ENCODE data around the gene FAM210B. TPM values are rescaled to one million over a fixed set of nuclear protein-coding genes. Genes with fewer than 3 reads are reported as not detected.

The FAM210B gene
- total and polyA plus RNA-seq, 2 of the 8 experiments (the other 6 are each of a cell fraction or from before 2014, with no cell fraction given): 9.4 to 15.0 TPM

DNA sequence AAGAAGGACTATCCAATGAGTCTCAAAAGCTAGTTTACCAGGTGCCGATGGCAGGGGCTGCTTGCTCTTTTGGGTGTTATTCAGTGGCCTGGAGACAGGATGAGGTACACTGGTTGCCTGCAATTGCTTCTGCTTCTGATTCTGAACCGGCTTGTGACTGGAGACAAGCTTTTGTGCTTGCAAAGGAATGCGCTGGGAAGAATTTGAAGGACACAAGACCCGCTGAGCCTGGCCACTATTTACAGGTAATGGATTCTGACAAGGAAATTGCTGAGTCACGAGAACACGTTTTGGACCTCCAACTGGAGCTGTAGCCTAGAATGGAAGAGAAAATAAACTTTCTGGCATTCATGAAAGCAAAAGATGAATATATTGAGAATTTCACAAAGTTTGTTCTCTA lies 27.4 kb downstream of the FAM210B start:
- Histone ChIP-seq H3K14ac (ENCODE audit: insufficient read length) (no peak overlapping the region), H3K23ac (ENCODE audit: insufficient read length) (no peak overlapping the region), H4K5ac (ENCODE audit: insufficient read length, low read depth, low read length) (no peak overlapping the region), H3K9me3 (ENCODE audit: insufficient read depth in 2 of 2, low read depth in 1 of 2, low read length in 1 of 2) (no peaks in the 10 kb centered on the region), H2BK20ac (ENCODE audit: low read length) (no peak overlapping the region), H3K36me3 (ENCODE audit: control insufficient read depth in 2 of 4, insufficient read depth in 4 of 4, low read length in 3 of 4) (peaks cover 16 to 67% (median 54%) of the 10 kb centered on the region in 4 experiments), H3K56ac (replicated peaks; ENCODE audit: insufficient read length, low read depth, low read length) (no peak overlapping the region), H3K4ac (replicated peaks; ENCODE audit: insufficient read length, low read depth, low read length) (no peak overlapping the region), H2BK15ac (ENCODE audit: low read length) (no peak overlapping the region), H3K79me2 (ENCODE audit: control insufficient read depth in 1 of 2, insufficient read depth in 2 of 2, low read length in 2 of 2) (peaks cover 11 to 74% of the 10 kb centered on the region in 2 experiments), H4K8ac (ENCODE audit: extremely low read depth, insufficient read depth, low read length) (no peak overlapping the region), H3K79me1 (ENCODE audit: low read depth, low read length) (peaks cover 13% of the 10 kb centered on the region), H4K91ac (replicated peaks; ENCODE audit: insufficient read length, low read length) (no peak overlapping the region), H4K20me1 (replicated peaks in 1 of 2; ENCODE audit: control insufficient read depth in 1 of 2, insufficient read depth in 2 of 2, low read length in 2 of 2) (peaks cover 5 to 18% of the 10 kb centered on the region in 2 experiments), H3K4me1 (replicated peaks in 1 of 4; ENCODE audit: control insufficient read depth in 3 of 4, insufficient read depth in 4 of 4, low read length in 3 of 4) (no peaks in the 10 kb centered on the region; a peak in 2 of 7 replicates), H2AK5ac (ENCODE audit: low read depth, low read length) (no peak overlapping the region), H2BK12ac (ENCODE audit: low read depth, low read length) (no peak overlapping the region), H3K27ac (ENCODE audit: low read depth, low read length) (no peak overlapping the region), H3K4me3 (ENCODE audit: extremely low read depth in 1 of 4, insufficient read depth in 2 of 4, low read depth in 3 of 4, low read length in 4 of 4) (no peak overlapping the region), H3K23me2 (ENCODE audit: low read depth, low read length) (peaks cover 3% of the 10 kb centered on the region), H3K18ac (ENCODE audit: extremely low read depth, low read length) (no peak overlapping the region), H2AFZ (ENCODE audit: low read length) (no peak overlapping the region), H3K9ac (replicated peaks in 1 of 4; ENCODE audit: extremely low read depth in 1 of 4, low read depth in 3 of 4, low read length in 3 of 4) (no peak overlapping the region), H3K4me2 (ENCODE audit: insufficient read depth in 1 of 2, low read depth in 2 of 2, low read length in 2 of 2) (no peak overlapping the region), H2BK5ac (ENCODE audit: low read depth, low read length) (no peak overlapping the region), H2BK120ac (replicated peaks; ENCODE audit: low read depth, low read length) (no peak overlapping the region), H3K27me3 (replicated peaks in 1 of 4; ENCODE audit: control insufficient read depth in 3 of 4, extremely low read depth in 1 of 4, insufficient read depth in 3 of 4, low read length in 3 of 4) (no peaks in the 10 kb centered on the region)
- FAIRE-seq: no peak
- CTCF ChIA-PET (ENCODE audit: partially characterized antibody): interaction anchor here (0.7 kb wide), 1 partner anchor 129 kb away, joined by 3 read pairs; no protein-coding TSS in a partner anchor
- POLR2A ChIA-PET (ENCODE audit: partially characterized antibody): interaction anchor here (0.7 to 2.5 kb wide), 3 partner anchors 9 to 14 kb away, joined by 3 to 11 read pairs (median 4); no protein-coding TSS in a partner anchor
- 91% methylated on average over 6 of the region's 6 CpGs; no CpG with 5 or more reads in 1 of the 2 experiments for WGBS, 2 experiments (ENCODE audit: extremely low coverage in 1 of 2, insufficient coverage in 1 of 2, insufficient read length in 1 of 2, insufficient replicate concordance in 2 of 2, low coverage in 1 of 2, low lambda C conversion rate in 2 of 2, missing lambda C conversion rate in 1 of 2)
- no peak for DNase-seq (ENCODE audit: low read depth in 1 of 2, low spot score in 2 of 2)
- TF ChIP-seq YY1 (IDR thresholded peaks at IDR 0.05; ENCODE audit: low read depth, low read length) (no peak), SIN3A (conservative IDR thresholded peaks at IDR 0.05 in 1 of 2, IDR thresholded peaks at IDR 0.05 in 1 of 2; ENCODE audit: low read depth in 1 of 2, low read length in 2 of 2) (no peak), CBX8 (IDR thresholded peaks at IDR 0.05; ENCODE audit: borderline replicate concordance, low read depth, low read length) (no peak), TAF7 (optimal IDR thresholded peaks at IDR 0.05; ENCODE audit: borderline replicate concordance, low read depth, low read length) (no peak), FOSL1 (IDR thresholded peaks at IDR 0.05; ENCODE audit: insufficient read depth, low read depth, low read length) (no peak), POLR2A (IDR thresholded peaks at IDR 0.05; ENCODE audit: control extremely low read depth in 1 of 2, low read depth in 2 of 2, low read length in 2 of 2) (no peak), CTBP2 (IDR thresholded peaks at IDR 0.05; ENCODE audit: borderline replicate concordance, insufficient read depth, insufficient read length, low read length) (no peak), NANOG (IDR thresholded peaks at IDR 0.05; ENCODE audit: insufficient read depth, low read depth, low read length, poor library complexity, severe bottlenecking) (no peak), TAF1 (IDR thresholded peaks at IDR 0.05; ENCODE audit: low read depth, low read length) (no peak), ZNF274 (IDR thresholded peaks at IDR 0.05; ENCODE audit: borderline replicate concordance, extremely low read depth, low read length) (no peak), RAD21 (IDR thresholded peaks at IDR 0.05 in 1 of 2, conservative IDR thresholded peaks at IDR 0.05 in 1 of 2; ENCODE audit: low read depth in 2 of 2, low read length in 2 of 2) (no peak), MAFK (IDR thresholded peaks at IDR 0.05; ENCODE audit: low read depth, low read length) (no peak), RBBP5 (IDR thresholded peaks at IDR 0.05; ENCODE audit: borderline replicate concordance, low read depth, low read length) (no peak), SIRT6 (IDR thresholded peaks at IDR 0.05; ENCODE audit: low read length) (no peak)

Data from H1 (cell line).